Measurements from ENCODE around the gene RSPRY1.
A peak's percentile ranks its signal among the peaks of the same experiment; 100 is the strongest.
"Not testable (repeated sequence)": the region's sequence is repeated elsewhere in the genome, so short reads cannot be mapped to it uniquely, and the experiment has no call there.

Gene RSPRY1

DNA sequence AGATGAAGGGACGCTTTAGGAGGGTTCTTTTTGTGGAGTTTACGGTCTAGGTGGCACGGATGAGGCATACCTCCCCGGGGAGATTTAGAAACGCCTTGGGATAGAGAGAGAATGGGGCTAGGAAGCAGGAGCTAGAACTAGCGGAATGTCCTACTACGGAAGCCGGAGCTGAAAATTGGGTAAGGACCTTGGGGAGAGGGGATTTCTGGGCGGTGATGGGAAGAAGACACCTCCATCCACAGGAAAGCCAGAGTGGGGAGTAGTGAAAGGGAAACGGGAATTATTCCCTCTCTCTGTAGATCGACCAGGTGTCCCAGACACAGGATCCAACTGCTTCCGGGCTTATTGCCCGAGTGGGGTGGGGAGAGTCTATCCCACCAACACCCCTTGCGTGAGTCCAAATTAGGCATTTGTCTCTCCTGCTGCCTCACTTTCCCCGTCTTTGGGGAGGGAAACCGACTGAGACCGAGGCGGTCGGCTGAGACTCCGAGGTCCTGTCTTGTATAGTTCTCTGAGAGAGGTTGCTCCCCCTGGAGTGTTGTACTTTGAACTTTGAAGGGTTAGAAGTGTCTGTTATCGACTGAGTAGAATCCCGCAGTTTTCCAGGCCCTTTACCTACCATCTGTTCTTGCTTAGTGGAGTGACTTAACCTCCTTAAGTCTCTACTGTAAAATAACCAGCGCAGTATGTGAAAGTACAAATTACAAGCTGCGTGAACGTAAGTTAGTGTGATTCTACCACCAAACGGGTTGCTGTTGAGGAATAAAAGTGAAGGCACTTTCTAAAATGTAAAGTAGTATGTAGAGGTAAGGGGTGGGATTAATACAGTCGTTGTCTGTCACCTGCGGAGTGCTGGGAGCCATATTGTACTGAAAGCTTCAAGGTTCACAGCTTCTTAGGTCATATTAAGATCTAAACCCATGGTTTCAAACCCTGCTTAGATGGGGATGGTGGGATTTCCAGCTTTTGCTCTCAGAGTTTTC is 1.0 kb downstream of the RSPRY1 start:
- DNase-seq: peak in 2 of 3 donors; percentile 27 to 29

DNA sequence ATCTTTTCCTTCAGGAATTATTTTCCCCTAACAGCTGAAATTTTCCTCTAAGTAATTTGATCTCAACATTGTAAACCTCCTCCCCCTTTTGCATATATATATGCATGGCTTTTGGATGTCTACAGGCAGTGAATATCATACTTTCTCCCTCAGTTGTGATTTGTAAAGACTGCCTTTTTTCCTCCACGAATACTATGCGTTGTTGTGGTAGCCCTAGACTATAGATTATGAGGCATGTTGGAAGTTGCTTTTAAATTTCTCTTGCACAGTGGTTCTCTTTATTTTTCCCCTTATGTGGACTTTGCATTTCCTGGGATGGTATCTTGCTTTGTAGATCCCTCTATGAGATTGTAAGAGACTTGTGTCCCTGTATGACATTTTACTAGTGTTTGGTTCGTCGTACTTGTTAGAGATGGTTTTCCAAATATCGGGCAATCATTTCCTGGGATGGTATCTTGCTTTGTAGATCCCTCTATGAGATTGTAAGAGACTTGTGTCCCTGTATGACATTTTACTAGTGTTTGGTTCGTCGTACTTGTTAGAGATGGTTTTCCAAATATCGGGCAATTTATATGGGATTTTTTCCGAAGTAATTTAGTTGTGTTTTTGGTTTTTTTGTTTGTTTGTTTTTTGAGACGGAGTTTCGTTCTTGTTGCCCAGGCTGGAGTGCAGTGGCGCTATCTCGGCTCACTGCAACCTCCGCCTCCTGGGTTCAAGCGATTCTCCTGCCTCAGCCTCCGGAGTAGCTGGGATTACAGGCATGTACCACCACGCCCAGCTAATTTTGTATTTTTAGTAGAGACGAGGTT is 2.0 kb downstream of the RSPRY1 start:
- not testable (repeated sequence) for DNase-seq

DNA sequence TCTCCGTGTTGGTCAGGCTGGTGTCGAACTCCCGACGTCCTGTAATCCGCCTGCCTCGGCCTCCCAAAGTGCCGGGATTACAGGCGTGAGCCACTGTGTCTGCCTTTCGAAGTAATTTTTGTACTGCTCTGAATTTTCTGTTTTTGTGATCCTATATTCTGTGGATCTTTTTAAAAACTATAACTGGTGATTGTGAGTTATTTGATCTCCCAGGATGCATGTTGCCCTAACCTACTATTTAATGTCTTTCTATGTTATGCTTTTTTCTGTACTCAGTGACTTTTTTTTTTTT is 2.5 kb downstream of the RSPRY1 start:
- no peak for DNase-seq

- DNase-seq: not testable (repeated sequence)
Observed at GRCh38 chr16:57189527-57189926, 3.4 kb downstream of the RSPRY1 start.

GRCh38 chr16:57190136-57190535 is 4.0 kb downstream of the RSPRY1 start:
- DNase-seq: no peak

- peak; percentile 39 to 62 (median 44) for DNase-seq
Observed at GRCh38 chr16:57191056-57191571, 5.0 kb downstream of the RSPRY1 start.

DNA sequence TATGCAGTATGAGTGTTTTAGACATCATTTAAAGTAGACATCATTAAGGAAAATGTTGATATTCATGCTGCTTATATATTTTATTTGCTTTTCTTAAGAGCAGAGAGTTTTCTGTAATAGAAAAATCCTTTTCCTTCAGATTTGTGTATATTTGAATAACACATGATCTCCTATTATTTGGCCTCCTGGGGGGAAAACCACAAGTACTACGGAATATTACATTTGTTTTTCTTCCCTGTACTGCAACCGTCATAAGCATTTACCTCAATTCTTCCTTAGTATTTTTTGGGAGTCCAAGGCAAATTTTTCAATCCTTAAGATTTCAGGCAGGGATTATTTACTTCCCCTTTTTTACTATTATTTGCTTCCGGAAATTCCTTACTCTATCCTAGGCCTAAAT is 6.0 kb downstream of the RSPRY1 start:
- DNase-seq: no peak

DNA sequence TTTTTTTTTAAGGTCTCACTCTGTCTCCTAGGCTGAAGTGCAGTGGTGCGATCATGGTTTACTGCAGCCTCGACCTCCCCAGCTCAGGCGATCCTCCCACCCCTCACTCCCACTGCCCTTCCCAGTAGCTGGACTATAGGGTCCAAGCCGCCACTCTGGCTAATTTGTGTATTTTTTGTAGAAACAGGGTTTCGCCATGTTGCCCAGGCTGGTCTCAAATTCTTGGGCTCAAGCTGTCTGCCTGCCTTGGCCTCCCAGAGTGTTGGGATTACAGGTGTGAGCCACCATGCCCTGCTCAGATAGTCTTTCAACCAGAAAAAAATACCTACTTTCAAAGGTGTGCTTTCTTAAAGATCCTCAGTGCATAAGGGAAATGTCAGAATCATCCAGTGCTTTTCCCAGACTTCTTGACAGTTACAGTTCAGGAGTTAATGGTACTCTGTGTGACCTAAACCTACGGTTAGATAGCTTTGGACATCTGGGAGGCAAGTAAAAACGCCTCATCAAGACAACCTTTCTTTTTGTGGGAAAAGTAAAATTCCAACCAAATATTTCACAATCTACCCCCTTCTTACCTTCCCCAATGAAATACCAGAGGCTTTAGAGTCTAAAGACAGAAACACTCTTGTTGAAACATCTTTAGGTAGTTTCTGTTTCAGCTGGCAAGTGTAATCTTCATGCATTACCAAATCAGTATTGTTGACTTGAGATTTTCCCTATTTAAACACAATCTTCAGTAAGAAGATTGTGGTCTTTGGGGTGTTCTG is 6.8 kb downstream of the RSPRY1 start:
- no peak for DNase-seq

GRCh38 chr16:57194512-57194911 is 8.4 kb downstream of the RSPRY1 start:
- DNase-seq: no peak

GRCh38 chr16:57196286-57196685 is 10.2 kb downstream of the RSPRY1 start:
- no peak for DNase-seq

GRCh38 chr16:57196753-57197152 is 10.6 kb downstream of the RSPRY1 start:
- DNase-seq: no peak

GRCh38 chr16:57200321-57200720 is 14.2 kb downstream of the RSPRY1 start:
- not testable (repeated sequence) for DNase-seq

DNA sequence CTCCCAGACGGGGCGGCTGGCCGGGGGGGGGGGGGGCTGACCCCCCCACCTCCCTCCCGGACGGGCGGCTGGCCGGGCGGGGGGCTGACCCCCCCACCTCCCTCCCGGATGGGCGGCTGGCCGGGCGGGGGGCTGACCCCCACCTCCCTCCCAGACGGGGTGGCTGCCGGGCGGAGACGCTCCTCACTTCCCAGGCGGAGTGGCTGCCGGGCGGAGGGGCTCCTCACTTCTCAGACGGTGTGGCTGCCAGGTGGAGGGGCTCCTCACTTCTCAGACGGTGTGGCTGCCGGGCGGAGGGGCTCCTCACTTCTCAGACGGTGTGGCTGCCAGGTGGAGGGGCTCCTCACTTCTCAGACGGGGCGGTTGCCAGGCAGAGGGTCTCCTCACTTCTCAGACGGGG is 14.8 kb downstream of the RSPRY1 start:
- DNase-seq: not testable (repeated sequence)

- DNase-seq: no peak
Observed at GRCh38 chr16:57202095-57202886, 16.2 kb downstream of the RSPRY1 start.

GRCh38 chr16:57203451-57203850 is 17.3 kb downstream of the RSPRY1 start:
- DNase-seq: no peak

GRCh38 chr16:57204675-57205074 is 18.5 kb downstream of the RSPRY1 start:
- DNase-seq: no peak

- no peak for DNase-seq
Observed at GRCh38 chr16:57208926-57209325, 22.8 kb downstream of the RSPRY1 start.

DNA sequence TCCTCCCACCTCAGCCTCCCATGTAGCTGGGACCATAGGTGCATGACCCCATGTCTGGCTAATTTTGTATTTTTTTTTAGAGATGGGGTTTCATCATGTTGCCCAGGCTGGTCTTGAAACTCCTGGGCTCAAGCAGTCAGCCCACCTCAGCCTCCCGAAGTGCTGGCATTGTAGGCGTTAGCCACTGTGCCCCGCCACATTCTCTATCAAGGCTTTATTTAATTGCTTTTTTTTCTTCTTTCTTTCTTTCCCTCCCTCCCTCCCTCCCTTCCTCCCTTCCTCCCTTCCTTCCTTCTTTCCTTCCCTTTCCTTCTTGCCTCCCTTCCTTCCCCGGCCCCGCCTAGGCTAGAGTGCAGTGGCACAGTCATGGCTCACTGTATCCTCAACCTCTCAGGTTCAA is 23.7 kb downstream of the RSPRY1 start:
- DNase-seq: no peak

DNA sequence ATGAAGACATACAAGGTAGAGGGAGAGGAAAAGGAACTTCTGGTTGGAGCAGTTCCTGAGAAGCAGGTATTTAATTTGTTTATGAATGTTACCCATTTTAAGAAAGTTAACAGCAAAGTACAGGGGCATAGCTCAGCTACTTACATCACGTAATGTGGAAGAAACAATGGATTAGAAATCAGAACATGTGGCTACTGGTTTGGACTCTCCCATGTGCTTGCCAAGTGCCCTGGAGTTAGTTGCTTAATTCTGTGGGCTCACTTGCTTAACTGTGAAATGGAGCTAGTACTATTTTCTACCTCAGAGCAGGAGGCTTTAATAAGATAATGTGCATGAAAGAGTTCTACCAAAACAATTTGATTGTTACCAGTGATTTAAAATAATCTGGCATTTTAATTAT is 27.3 kb downstream of the RSPRY1 start:
- peak in 1 of 3 donors; percentile 14 for DNase-seq

- DNase-seq: peak in 1 of 3 donors; percentile 12
Observed at GRCh38 chr16:57216968-57217367, 30.8 kb downstream of the RSPRY1 start.

- no peak for DNase-seq
Observed at GRCh38 chr16:57223057-57223456, 36.9 kb downstream of the RSPRY1 start.

Data from suppressor macrophage treated with lipopolysaccharide for 1 hour (primary cell).